Measurements from ENCODE around the gene RBM47.

RBM47 gene

DNA sequence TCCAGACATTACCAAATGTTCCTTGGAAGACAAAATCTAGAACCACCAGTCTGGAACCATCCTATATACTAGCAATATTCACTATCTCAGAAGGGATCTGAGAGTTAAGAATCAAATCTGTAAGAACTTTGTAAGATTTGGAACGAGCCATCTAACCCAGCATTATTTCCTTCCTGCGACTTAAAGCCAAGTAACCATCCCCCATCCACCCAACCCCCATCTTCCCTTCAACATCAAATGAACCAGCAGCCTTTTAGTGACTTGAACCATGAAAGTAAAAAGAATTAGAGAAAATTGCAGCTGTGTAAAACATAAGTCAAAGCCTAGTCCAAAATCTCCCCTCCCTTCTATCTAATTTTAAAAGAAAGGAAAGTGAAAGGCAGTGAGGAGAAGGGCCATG, 15.6 kb downstream of the RBM47 start:
- H3K4me3 ChIP-seq (ENCODE audit: low read depth in 1 of 2, low read length in 1 of 2): no peak overlapping the region
- H3K27ac ChIP-seq: no peak overlapping the region
- no peaks in the 10 kb centered on the region for H3K9me3 ChIP-seq
- no peaks in the 10 kb centered on the region for H3K36me3 ChIP-seq
- no peaks in the 10 kb centered on the region for H3K27me3 ChIP-seq
- TF ChIP-seq, protein P1, sequence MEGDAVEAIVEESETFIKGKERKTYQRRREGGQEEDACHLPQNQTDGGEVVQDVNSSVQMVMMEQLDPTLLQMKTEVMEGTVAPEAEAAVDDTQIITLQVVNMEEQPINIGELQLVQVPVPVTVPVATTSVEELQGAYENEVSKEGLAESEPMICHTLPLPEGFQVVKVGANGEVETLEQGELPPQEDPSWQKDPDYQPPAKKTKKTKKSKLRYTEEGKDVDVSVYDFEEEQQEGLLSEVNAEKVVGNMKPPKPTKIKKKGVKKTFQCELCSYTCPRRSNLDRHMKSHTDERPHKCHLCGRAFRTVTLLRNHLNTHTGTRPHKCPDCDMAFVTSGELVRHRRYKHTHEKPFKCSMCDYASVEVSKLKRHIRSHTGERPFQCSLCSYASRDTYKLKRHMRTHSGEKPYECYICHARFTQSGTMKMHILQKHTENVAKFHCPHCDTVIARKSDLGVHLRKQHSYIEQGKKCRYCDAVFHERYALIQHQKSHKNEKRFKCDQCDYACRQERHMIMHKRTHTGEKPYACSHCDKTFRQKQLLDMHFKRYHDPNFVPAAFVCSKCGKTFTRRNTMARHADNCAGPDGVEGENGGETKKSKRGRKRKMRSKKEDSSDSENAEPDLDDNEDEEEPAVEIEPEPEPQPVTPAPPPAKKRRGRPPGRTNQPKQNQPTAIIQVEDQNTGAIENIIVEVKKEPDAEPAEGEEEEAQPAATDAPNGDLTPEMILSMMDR (IDR thresholded peaks at IDR 0.05): no peak
- H3K4me1 ChIP-seq (ENCODE audit: control insufficient read depth in 1 of 2, insufficient read depth in 1 of 2, low read depth in 1 of 2, low read length in 1 of 2): peaks cover 20 to 26% of the 10 kb centered on the region in 2 experiments

DNA sequence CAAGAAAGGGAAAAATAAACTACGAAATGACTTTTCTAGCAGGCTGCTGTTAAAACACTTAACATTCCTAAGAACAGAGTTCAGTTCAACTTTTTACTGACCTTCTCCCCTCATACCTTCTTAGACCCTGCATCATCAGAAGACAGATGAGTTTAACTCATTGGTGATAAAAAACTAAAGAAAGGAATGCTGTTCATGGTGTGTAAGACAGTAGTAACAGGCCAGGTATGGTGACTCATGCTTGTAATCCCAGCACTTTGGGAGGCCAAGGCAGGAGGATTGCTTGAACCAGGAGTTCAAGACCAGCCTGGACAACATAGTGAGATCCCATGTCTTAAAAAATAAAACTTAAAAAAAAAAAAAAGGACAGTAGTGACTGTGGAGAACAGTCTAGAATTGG, 16.2 kb downstream of the RBM47 start:
- no peak overlapping the region for H3K27ac ChIP-seq
- H3K4me3 ChIP-seq (ENCODE audit: low read depth in 1 of 2, low read length in 1 of 2): no peak overlapping the region
- H3K36me3 ChIP-seq: no peaks in the 10 kb centered on the region
- no peaks in the 10 kb centered on the region for H3K9me3 ChIP-seq
- peaks cover 19 to 23% of the 10 kb centered on the region in 2 experiments for H3K4me1 ChIP-seq (ENCODE audit: control insufficient read depth in 1 of 2, insufficient read depth in 1 of 2, low read depth in 1 of 2, low read length in 1 of 2)
- TF ChIP-seq, protein P1 (IDR thresholded peaks at IDR 0.05): no peak
- H3K27me3 ChIP-seq: no peaks in the 10 kb centered on the region

DNA sequence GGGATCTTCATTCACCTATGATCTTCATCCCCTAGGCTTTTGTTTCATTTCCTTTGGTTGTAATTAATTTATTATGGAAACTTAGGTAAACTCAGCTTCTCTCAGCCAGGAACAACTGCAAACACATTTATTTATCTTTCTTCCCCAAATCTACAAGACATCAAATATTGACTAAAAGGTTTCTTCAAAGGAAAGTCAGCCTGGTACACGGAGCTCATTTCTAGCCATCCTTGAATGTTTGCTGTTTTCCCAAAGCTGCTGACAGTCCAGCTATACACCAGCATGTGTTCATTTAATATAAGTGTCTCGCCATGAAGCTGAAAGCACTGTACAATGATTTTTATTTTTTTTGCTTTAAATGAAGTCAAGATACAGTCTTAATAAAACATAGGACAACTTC, 16.8 kb downstream of the RBM47 start:
- TF ChIP-seq, protein P1 (IDR thresholded peaks at IDR 0.05): no peak
- no peaks in the 10 kb centered on the region for H3K27me3 ChIP-seq
- no peaks in the 10 kb centered on the region for H3K9me3 ChIP-seq
- no peak overlapping the region for H3K4me3 ChIP-seq (ENCODE audit: low read depth in 1 of 2, low read length in 1 of 2)
- H3K4me1 ChIP-seq (ENCODE audit: control insufficient read depth in 1 of 2, insufficient read depth in 1 of 2, low read depth in 1 of 2, low read length in 1 of 2): peaks cover 16 to 18% of the 10 kb centered on the region in 2 experiments
- H3K27ac ChIP-seq: peak overlapping the region; percentile 54
- no peaks in the 10 kb centered on the region for H3K36me3 ChIP-seq

DNA sequence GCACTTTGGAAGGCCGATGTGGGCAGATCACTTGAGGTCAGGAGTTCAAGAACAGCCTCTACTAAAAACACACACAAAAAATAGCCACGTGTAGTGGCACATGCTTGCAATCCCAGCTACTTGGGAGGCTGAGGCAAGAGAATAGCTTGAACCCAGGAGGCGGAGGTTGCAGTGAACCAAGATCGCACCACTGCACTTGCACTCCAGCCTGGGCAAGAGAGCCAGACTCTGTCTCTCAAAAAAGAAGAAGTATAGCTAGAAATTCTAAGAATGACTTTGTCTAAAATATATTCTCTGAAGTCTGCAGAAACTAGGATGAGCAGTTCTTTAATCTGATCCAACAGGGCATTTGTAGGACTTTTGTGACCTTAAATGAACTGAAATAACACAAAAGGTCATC, 17.4 kb downstream of the RBM47 start:
- Histone ChIP-seq H3K27me3 (no peaks in the 10 kb centered on the region), H3K27ac (peak overlapping the region; percentile 54), H3K9me3 (no peaks in the 10 kb centered on the region), H3K4me3 (ENCODE audit: low read depth in 1 of 2, low read length in 1 of 2) (no peak overlapping the region), H3K4me1 (ENCODE audit: control insufficient read depth in 1 of 2, insufficient read depth in 1 of 2, low read depth in 1 of 2, low read length in 1 of 2) (peaks cover 15 to 19% of the 10 kb centered on the region in 2 experiments), H3K36me3 (no peaks in the 10 kb centered on the region)
- TF ChIP-seq, protein P1 (IDR thresholded peaks at IDR 0.05): no peak

DNA sequence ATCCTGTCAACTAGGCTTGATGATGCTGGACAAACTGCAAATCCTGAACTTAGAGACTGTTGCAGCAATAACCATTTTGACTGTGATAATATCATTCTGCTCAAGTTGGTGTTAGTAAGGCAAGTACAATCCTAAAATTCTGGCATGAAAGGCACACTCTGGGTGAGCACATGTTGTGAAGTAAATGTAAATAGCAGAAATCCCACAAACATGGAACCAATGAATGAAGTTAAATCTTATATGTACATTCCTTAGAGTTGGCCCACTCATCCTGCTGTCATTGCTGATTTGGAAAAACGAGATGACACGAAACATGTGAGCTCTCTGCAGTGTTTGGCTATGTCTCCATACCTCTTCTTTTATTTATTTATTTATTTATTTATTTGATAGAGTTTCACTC, 21.0 kb downstream of the RBM47 start:
- peaks cover 34 to 54% of the 10 kb centered on the region in 2 experiments for H3K4me1 ChIP-seq (ENCODE audit: control insufficient read depth in 1 of 2, insufficient read depth in 1 of 2, low read depth in 1 of 2, low read length in 1 of 2)
- H3K9me3 ChIP-seq: no peaks in the 10 kb centered on the region
- no peaks in the 10 kb centered on the region for H3K36me3 ChIP-seq
- no peak overlapping the region for H3K4me3 ChIP-seq (ENCODE audit: low read depth in 1 of 2, low read length in 1 of 2)
- no peaks in the 10 kb centered on the region for H3K27me3 ChIP-seq
- peak overlapping the region; percentile 19 for H3K27ac ChIP-seq
- TF ChIP-seq, protein P1 (IDR thresholded peaks at IDR 0.05): no peak

DNA sequence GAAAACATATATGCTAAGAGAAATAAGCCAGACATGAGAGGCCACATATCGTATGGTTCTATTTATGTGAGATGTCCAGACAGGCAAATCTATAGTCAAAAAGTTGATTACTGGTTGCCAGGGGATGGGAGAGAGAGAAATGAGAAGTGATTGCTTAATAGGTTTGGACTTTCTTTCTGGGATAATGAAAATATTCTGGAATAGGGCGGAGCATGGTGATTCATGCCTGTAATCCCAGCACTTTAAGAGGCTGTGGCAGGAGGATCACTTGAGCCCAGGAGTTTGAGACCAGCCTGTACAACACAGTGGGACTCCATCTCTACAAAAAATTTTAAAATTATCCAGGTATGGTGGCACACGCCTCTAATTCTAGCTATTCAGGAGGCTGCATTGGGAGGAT, 22.4 kb downstream of the RBM47 start:
- TF ChIP-seq, protein P1 (IDR thresholded peaks at IDR 0.05): no peak

More for the DNA sequence above, 22.4 kb downstream of the RBM47 start:
- H3K9me3 ChIP-seq: no peaks in the 10 kb centered on the region
- no peak overlapping the region for H3K27ac ChIP-seq
- no peaks in the 10 kb centered on the region for H3K27me3 ChIP-seq
- H3K4me3 ChIP-seq (ENCODE audit: low read depth in 1 of 2, low read length in 1 of 2): no peak overlapping the region
- H3K4me1 ChIP-seq (ENCODE audit: control insufficient read depth in 1 of 2, insufficient read depth in 1 of 2, low read depth in 1 of 2, low read length in 1 of 2): peaks cover 41 to 62% of the 10 kb centered on the region in 2 experiments
- H3K36me3 ChIP-seq: no peaks in the 10 kb centered on the region
